GF-D8 (cell line): ENCODE measurements around the gene TSPOAP1.
A peak's percentile ranks its signal among the peaks of the same experiment; 100 is the strongest.

Experiments used
- DNase-seq: peaks from one replicate; lab custom pipeline; 2025; lab: John Stamatoyannopoulos, UW

TSPOAP1 gene

DNA sequence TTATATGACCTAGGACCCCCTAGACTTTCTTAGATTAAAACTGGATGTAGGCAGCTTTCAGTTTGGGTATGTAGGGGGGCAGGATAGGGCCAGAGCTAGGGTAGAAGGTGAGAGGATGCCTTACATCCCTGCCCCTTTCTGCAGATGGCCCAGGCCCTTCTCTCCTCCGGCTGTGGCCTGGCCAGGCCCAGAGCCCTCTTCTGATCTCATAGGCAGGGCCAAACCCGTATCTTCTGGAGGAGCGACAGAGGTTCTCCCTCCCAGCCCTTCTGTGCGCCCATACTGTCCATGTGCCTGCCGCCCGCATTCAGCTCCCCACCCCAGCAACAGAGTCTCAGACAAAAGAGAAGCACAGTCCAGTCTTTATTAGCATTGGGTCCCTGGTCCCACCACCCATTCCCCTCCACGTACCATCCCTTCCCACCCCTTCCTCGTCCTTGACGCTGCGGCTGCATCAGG lies 2.0 kb upstream of the TSPOAP1 start:
- peak; percentile 60 for DNase-seq

DNA sequence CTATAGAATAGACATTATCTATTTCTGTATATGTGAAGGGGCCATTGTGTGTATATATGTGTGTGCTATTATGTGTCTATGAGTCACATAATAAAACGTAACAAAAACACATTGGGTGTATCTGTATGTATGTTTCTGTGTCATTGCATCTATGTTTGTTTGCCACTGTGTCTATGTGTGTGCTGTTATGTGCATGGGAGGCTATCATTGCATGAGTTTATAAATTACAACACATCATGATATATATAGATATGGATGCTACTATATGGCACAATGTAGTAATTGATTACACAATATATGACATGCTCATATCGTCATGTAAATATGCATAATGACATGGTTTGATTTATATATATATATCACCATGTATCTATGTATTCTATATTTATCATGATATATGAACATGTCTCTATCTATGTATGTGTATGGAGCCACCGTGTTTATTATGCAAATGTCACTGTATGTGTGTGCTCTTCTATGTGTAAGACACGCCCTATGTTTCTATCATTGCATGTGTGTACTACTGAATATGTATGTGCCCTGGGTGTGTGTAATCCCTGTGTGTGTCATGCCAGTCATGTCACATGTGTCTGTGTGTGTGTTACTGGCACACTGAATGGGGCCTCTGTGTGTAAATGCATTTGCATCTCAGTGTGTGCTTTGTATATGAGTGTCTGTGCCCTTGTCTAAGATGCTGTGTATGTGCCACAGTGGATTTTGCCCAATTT lies 1.4 kb upstream of the TSPOAP1 start:
- DNase-seq, result peak; percentile 100

DNA sequence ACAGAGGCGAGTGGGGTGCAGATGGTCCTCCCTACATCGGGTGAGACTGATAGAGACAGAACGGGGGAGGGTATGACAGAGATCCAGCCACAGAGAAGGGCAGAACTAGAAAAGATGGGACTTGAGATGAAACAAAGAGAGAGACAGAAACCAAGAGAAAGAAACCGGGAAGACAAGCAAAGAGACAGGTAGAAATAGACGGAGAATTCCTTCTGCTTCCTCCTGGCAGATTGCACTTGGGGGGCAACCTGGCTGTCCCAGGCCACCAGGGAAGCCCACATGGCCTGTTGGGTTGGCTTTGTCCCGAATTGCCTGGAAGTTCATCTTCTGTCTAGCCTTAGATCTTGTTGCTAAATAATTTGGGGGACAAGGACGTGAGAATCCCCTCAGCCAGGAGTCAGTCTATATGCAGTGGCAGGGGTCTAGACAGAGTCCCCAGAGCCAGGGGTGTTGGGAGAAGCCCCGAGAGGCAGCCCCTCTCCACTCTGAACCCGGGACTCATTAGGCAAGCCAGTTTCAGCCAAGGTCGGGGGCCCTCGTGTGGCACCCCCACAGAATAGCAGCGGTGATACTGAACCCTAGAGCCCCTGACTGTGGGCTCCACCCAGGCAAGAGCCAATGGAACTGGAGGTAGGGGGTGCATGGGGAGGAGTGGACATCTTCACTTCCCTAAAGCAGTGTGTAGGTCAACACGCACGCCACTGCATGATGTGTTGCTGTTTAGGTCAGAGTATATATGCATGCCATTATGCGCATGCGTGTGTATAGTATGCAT lies 627 bp upstream of the TSPOAP1 start:
- DNase-seq, result no peak

DNA sequence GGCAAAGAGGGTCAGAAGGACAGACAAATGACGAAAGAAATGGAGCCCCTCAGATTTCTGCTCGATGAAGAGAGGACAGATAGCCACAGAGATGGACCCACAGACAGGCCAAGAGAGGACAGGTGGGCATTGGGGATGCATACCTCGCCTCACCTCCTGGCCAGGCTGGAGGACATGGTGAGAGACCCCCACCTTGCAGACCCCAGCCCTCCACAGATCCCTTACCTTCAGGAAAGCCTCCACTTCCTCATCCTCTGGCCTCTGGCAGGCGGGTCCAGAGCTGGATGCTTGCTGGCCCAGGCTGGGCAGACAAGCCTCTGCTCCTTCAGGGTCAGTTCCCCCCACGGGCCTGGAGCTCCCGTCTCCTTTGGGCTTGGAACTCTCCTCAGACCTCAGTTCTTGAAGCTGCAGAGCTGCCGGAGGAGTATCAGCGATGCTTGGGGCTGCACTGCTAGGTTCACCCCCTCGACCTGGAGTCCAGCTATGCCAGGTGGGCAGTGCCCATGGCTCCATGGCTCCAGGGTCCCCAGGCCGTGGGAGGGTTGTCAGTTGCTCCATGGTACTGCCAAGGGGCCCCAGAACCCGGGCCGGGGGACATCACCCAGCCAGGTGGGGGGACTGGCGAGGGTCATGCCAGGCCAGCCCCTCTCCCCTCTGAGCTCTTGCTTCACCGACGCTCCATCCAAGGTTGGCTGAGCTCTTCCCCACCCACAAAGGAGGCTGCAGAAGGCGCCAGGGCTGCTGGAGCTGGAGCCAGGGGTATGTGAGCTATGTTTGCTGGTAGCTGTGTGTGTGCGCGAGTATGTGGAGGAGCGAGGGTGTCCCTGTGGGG lies 1.0 kb downstream of the TSPOAP1 start:
- DNase-seq, result no peak

DNA sequence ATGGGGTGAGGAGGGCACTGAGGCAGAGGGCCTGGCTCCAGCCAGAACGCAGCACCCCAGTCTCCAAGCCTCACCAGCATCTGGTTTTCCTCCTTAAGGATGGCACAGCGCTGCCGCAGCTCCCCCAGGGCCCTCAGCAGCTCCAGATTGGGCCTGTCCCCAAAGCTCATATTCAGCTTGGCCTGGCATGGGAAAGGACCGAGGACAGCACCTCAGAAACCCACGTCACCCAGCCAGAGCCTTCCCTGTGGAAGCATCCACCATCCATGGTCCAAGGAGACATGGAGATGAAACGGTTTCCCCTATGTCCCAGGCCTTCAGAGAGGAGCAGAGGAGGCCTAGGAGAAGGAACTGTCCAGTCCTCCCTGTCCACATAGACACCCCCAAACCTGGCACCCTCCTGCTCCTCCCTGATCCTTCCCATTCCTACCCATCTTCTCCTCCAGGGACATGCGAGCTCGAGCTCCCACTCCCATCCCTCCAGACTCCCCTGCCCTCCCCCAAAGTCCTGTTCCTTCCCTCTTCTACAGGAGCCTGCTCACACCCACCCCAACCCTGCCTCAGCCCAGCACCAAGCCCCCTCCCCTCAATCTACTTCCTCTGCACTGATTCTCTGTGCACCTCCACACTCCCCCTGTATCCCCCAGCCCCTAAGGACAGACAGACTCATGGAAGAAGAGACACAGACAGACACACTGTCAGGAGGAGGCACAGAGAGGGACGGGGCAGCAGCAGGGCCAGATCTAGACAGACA lies 1.8 kb downstream of the TSPOAP1 start:
- DNase-seq, result no peak

DNA sequence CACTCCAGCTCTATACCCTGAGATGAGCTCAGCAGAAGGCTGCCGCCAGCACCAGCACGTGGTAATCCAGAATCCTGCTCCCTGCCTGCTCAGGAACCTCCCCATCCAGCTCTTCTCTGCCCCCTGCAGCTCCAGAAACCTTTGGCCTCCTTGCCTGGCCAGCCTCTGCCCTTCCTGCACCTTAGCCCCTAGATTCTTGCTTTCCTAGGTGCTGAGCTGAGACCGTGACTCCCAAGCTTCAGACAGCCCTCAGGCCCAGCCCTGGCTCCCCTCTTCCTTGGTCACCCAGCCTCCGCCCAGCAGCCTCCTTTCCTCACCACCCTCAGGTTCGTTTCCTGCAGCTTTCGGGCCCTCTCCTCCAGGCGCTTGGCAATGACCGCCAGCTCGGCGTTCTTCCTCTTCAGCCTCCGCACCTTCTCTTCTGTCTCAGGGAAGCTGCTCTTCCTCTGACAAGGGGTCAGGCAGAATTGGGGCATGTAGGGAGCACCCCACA lies 2.6 kb downstream of the TSPOAP1 start:
- DNase-seq, result peak; percentile 48

DNA sequence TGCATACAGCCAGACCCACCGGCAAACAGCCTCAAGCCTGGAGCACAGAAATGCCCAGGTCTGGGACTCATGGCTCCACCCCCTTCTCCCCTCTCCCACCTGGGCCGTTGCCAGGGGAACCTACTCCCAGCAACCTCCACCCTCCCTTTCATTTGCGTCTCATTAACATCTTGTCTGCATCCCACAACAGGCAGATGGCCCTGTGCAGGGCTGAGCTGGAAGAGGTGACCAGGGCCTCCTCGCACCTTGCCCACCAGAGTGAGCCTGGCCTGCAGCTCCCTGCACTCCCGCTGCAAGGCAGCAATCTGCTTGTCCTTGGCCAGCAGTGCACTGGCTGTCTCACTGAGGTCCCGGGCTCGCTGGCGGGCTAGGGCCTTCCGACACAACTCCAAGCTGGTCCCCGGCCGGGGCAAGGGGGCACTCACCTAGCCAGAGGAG lies 3.3 kb downstream of the TSPOAP1 start:
- peak; percentile 68 for DNase-seq

DNA sequence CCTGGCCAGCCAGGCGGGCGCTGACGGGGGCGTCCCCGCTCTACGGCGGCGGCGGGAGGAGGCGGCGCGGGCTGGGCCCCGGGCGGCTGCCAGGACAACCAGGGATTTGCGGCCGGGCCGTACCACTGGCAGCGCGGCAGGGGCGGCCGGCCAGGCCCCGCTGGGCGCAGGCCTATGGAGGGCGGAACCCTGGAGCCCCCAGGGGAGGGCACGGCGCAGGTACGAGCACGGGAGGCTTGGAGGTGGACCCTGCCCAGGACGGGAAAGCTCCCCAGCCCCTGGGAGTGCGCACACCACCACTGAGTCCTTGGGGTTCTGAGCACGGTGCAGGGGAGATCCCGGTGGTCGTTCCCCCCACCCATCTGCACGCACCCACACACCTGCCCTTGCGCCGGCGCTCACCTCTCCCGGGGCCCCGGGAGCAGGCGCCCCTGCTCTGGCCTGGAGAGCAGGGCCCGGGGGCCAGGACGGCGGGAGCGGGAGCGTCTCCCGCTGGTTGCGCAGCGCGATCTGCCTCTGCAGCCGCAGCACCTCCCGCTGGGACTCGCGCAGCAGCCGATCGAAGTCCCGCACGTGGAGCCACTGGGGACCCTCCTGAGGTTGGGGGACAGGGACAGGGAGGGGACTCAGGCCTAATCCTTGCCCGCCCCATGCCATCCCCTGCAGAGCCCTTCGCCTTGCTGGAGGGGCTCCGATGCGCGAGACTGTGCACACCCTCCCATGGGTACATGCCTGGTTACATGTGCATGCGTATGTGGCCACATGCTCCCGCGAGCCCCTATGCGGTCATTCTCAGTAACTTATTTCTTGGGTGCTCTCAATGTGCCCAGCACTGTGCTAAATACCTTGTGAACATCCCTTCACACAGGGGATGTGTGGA lies 3.9 kb downstream of the TSPOAP1 start:
- DNase-seq, result no peak

DNA sequence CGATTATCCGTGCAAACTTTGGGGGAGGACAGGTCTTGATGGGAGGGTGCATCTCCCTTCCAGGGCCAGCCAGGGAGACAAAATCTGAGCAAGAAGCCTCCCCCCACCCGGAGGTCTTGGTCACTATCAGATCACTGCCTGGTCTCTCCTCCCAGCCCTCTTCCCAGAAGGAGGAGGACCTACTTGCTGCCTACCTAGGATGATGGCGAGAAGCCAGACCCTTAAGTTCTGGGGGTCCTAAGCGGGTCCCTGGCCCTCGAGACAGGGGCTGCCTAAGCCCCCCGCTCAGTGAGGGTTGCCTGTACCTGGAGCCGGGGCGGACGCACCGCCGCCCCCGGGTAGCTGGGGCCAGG lies 4.6 kb downstream of the TSPOAP1 start:
- DNase-seq, result no peak

DNA sequence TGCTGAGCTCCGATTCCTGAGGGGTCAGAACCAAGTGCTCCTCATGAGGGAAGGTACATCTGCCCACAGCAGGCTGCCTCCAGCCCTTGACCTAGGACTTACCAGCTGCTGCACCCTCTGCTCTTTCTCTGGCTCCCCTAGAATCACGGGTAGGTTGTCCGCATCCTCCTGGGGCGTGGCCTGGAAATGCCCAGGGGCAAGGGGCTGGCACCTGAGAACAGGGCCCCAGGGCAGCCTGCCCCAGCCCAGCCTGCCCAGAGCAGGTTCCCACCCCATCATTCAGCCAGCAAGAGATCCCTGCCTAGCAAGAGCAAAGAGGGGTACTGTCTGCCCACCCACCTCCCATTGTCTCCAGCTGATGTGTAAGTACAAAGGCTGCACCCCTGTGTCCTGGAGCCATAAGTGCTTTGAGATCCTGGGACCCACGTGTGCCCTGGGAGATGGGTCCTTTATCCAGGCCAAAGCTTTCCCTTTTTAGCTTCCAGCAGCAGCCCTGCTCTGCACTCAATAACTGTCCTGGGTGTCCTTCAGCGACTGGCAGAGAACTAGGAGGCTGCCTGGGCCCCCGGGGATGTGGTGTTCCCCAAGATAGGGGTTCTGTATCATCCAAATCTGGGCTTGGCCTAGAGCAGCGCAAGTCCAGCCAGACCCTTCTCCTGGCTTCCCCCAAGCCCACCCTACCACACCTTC lies 5.1 kb downstream of the TSPOAP1 start:
- no peak for DNase-seq

DNA sequence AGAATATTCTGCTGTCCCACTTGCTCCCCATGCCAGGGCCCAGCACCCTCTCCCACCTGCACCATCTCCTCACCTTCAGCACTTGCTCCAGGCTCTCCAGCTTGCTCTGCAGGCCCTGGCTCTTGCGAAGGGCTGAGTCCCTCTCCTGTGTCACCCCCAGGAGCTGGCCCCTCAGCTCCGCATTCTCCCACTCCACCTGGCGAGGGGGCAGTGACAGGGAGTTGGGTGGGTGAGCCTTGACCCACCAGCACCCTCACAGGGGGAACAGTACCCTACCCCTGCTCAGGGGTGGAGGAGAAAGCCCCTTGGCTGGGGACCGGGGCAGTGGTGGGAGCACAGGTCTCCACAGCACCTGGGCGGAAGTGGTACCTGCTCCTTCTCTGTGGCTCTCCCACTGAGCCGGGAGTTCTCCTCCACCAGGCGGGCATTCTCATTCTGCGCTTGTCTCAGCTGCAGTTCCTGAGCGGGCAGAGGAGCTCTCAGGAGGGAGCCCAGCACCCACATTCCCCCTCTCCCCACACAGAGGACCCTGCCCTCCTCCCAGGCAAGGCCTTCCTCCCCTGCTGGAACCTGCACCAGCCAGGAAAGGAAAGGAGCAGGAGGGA lies 5.9 kb downstream of the TSPOAP1 start:
- no peak for DNase-seq

DNA sequence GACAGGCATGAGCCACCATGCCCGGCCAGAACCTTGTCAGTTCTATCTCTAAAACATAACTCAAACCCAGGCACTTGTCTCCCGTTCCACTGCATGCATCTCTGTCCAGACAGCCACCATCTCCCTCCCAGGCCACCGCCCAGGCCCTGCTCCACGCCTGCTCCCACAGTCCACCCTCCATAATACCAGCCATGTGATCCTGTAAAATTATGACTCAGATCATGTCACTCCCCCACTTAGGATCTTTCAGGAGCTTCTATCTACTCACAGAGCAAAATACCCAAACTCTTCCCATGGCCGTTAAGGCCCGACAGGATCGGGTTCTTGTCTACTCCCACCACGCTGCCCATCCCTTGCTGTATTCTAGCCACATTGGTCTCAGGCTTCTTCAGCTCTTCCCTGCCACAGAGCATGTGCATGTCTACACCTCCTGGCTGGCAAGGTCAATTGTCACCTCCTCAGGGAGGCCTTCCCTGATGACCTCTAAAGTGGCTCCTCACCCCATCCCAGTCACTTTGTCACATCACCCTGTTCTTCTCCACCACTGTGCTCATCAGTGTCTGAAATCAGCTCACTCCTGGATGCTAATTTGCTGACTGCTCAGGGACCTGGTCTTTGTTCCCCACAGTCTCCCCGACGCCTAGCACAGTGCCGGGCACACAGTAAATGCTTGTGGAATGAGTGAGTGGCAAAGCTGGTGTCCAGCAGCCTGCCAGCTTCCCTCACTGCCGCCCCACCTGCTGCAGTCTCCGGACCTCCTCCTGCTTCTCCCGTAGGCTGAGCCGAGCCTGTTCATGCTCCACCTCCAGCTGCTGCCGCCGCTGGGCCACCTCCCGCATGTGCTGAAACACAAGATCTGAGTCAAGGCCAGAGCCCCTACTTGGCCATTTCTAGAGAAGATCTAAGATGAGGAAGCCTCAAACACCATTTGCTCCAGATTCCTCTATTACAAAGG lies 6.7 kb downstream of the TSPOAP1 start:
- DNase-seq, result no peak

DNA sequence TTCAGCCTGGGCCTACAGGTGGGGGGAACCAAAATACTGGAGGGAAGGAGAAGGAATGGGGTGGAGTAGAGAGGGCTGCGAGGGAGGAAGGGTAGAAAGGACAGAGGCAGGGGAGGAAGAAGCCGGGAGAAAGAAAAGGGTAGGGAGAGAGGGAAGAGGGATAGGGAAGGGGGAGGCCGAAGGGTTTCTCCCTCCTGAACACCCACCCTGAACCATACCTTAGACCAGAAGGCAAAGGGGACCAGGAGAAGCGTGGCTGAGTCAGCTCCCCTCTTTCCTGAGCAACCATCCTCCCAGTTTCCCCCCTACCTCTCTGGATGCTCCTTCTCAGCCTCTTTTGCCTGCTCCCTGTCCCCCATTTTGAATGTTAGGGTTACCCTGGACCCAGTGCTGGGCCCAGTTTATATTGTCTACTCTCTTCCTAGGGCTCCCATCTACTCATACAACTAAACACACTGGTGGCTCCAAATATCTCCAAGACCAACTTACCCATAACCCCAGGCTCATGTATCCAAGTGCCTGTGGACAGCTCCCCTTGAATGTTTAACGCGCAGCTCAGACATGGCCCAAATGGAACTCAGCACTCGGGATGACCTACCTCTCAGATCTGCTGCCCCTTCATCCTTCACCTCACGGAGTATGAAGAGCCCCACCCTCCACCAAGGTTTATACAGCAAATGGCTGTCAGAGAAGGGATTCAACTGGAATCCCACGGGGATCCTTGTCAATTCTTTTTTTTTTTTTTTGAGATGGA lies 7.8 kb downstream of the TSPOAP1 start:
- DNase-seq, result no peak

DNA sequence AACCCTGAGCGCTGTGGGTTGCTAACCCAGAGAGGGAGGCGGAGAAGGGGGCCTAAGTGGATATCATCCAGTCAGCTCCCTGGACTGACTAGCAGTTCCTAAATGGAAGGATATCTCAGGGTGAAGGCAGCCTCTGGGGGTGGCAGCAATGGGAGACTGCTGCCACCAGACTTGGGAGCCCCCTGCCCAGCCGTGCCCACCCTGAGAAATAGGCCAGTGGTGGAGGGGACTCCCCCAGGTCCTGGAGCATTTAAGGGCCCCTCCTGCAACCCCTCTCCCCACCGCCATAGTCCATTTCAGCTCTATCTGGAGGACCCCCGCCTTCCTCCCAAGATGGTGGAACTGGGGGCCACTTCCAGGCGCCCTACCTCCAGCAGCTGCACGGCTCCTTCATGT lies 8.4 kb downstream of the TSPOAP1 start:
- DNase-seq, result no peak

DNA sequence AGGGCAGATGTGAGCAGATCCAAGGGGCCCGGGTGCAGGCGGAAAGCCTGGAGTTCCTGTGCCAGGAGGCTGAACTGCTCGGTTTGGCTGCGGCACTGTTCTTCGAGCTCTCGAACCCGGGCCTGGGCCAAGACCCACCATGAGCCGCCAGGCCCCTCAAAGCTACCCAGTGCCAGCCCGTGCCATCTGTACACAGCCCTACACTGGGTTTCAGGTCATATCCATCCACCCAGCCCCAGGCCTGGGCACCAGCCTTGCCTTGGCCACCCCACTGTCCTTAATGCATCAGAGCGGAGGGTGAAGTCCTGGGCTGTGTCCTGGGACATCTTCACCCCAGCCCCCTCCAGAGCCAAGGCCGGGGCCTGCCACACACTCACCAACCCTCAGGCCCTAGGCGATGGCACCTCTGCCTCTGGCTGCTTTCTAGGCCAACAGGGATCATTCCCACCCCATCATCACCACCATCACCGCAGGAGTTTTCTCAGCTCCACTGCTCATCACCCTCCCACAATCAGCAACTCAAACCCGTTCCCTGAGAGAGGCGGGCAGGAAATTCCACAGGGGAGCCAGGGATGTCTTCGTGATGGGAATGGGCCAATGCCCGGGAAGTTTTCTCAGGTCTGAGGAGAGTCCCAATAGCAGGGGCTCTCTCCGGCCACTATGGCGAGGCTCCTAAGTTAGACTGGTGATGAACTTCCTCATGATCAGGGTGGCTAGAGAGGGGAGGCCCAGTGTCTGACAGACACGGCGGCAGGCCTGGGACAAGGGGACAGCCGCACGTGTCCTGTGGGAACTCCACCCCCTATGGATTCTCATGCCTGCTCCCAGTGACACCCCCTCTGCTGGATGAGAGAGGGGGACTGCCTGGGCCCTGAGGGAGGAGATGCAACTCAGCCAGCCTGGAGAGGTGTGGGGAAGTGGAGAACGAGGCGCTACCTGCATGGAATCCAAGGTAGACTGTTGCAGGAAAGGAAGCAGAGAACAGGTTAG lies 9.1 kb downstream of the TSPOAP1 start:
- no peak for DNase-seq

DNA sequence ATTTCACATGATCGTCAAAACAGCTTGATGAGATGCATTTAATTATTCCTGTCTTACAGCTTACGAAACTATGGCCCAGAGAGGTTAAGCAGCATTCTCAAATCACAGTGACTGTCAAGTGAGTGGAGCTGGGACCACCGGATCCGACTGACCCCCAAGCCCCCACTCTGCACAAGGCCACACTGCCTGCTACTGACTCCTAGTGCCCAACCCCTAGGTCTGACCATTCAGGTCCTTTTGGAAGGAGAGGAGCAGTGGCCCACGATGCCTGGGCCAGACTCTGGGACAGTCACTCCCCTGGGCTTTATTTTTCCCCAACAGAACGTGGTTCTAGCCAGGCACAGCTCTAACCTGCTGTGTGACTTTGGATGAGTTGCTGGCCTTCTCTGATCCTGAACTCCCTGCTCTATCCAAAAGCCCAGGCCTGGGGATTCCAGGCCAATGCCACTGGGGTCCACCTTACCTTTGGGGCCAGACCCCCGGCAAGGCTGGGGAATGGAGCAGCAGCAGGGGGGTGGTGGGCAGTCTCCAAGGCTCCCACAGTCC lies 9.9 kb downstream of the TSPOAP1 start:
- no peak for DNase-seq
